ENCODE data around the gene DENND6A.
"Not testable (repeated sequence)": the region's sequence is repeated elsewhere in the genome, so short reads cannot be mapped to it uniquely, and the experiment has no call there.

DENND6A gene

DNA sequence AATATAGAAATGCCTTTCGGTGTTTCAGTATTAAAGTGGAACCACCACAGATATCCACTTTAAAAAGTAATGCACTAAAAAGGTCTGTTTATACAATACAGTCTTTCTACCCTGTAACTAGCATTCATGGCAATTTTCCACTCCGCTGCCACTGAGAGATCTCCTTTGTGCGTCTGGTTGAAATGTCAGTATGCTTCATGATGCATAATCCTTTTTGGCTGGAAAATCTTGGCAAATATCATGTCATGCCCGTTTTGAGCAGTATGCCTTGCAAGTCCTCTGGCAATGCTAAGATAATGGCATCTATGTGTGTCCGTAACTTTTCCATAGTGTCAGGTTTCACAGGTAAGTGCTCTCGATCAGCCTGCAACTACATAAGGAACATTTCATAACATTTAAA, 64.9 kb downstream of the DENND6A start:
- DNase-seq = no peak

- DNase-seq = no peak
Measured at GRCh38 chr3:57624801-57625200, 68.1 kb downstream of the DENND6A start.

DNA sequence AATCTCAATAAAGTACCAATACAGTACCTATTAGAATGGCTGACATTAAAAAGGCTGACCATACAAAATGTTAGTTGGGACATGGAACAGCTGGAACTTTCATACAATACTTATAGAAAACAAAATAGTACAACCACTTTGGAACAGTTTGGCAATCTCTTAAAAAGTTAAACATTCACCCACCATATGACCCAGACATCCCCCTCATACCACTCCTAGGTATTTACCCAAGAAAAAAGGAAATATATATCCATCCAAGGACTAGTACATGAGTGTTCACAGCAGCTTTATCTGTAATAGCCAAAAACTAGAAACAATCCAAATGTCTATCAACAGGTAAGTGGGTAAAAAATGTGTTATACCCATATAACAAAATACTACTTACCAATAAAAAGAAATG, 70.5 kb downstream of the DENND6A start:
- DNase-seq = no peak

- no peak for DNase-seq
Measured at GRCh38 chr3:57617739-57618138, 75.1 kb downstream of the DENND6A start.

GRCh38 chr3:57616233-57616632, 76.6 kb downstream of the DENND6A start:
- DNase-seq = no peak

DNA sequence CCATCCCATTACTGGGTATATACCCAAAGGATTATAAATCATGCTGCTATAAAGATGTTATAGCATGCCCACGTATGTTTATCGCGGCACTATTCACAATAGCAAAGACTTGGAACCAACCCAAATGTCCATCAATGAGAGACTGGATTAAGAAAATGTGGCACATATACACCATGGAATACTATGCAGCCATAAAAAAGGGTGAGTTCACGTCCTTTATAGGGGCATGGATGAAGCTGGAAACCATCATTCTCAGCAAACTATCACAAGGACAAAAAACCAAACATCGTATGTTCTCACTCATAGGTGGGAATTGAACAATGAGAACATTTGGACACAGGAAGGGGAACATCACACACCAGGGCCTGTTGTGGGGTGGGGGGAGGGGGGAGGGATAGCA, 81.0 kb downstream of the DENND6A start:
- DNase-seq = not testable (repeated sequence)

GRCh38 chr3:57605683-57606082, 87.2 kb downstream of the DENND6A start:
- no peak for DNase-seq

- no peak for DNase-seq
Measured at GRCh38 chr3:57604971-57605370, 87.9 kb downstream of the DENND6A start.

- no peak for DNase-seq
Measured at GRCh38 chr3:57600195-57600594, 92.7 kb downstream of the DENND6A start.

DNA sequence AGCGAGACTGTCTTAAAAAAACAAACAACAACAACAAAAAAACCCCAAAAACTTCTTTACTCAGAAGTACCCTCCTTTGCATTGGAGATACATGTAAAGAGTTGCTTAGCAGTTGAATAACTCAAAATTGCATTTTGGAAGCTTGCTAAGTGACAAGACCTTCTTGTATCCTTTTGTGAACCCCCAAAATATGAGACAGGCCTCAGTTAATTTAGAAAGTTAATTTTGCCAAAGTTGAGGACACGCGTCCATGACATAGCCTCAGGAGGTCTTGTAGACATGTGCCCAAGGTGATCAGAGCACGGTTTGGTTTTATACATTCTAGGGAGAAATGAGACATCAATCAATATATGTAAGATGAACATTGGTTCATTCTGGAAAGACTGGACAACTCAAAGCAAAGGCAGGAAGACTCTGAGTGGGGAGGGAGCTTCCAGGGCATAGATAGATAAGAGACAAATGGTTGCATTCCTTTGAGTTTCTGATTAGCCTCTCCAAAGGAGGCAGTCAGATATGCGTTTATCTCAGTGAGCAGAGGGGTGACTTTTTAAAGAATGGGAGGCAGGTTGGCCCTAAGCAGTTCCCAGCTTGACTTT, 94.0 kb downstream of the DENND6A start:
- no peak for DNase-seq

DNA sequence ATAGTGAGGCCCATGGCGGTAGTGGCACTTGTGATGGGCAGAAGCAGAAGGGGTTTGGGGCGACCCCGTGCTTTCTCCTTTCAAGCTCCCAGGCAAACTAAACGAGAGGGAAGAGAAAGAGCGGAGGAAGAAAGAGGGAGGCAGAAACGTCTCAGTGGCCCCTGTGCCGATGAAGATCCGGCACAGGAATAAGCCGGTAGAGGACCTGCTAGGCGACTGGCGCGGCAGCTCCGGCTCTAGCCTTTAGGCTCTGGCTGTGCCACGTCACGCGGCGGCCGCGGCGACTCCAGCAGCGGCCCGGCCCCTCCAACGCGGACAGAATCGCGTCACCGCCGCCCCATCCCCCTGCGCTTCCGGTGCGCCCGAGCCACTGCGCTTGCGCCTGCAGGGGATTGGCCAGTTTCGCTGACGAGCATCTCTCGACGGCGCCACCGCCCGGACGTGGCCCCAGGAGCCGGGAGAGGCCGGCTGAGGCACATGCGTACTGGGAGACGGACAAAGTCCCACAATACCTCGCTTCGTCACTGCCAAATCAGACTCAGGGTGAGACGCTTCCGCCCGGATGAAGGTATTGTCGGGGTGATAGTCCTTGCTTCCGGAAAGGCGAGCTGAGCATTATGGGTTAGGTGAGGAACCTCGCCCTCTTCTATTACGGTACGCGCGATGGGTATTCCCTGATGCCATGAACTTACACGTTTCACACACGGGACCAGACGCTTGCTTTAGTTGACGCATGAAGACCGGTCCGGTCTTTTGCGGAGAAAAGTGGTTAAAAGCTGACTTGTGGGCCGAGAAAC, 95.6 kb downstream of the DENND6A start, which contains the start of gene ARF4:
Gene ARF4, minus strand, starts transcription at position 218 of the 797 bp plus-strand sequence. Its CDS starts 204 bp downstream, at position 14.
- DNase-seq = peak; percentile 100

GRCh38 chr3:57596495-57597126, 96.3 kb downstream of the DENND6A start:
- DNase-seq = peak; percentile 95

DNA sequence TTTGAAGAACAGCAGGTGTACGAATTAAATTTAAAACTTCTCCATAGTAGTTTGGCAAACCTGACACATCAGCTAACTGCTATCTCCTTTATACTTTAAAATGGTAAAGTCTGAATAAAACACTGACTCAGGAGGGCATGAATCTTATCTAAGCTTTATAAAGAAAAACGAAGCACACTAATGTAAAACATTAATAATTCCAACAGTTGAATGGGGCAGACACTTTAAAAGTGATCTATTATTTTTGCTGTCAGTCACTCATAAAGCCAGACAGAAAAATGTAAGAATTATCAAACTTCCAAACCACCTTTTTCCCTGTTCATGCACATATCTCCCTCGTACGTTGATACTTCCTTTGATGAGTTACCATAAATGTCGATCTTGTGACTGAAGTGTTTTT, 98.3 kb downstream of the DENND6A start:
- DNase-seq = no peak

GRCh38 chr3:57594144-57594543, 98.7 kb downstream of the DENND6A start:
- no peak for DNase-seq

GRCh38 chr3:57592306-57592705, 100.6 kb downstream of the DENND6A start:
- DNase-seq = no peak

- DNase-seq = no peak
Measured at GRCh38 chr3:57587905-57588304, 105.0 kb downstream of the DENND6A start.

DNA sequence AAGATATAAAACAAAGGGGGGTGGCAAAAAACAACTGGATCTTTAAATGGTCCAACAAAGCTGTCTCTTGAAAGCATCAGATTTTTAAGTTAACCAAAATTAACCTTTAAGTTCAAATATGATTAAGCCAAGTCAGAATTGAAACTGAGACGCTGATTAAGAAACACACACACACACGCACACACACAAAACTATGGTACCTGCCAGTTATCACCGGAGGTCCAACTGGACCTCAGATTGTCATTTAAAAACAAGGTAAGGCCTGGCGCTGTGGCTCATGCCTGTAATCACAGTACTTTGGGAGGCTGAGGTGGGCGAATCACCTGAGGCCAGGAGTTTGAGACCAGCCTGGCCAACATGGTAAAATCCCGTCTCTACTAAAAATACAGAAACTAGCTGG, 106.1 kb downstream of the DENND6A start:
- no peak for DNase-seq

- no peak for DNase-seq
Measured at GRCh38 chr3:57583544-57583943, 109.3 kb downstream of the DENND6A start.

- DNase-seq = no peak
Measured at GRCh38 chr3:57582474-57583168, 110.3 kb downstream of the DENND6A start.

DNA sequence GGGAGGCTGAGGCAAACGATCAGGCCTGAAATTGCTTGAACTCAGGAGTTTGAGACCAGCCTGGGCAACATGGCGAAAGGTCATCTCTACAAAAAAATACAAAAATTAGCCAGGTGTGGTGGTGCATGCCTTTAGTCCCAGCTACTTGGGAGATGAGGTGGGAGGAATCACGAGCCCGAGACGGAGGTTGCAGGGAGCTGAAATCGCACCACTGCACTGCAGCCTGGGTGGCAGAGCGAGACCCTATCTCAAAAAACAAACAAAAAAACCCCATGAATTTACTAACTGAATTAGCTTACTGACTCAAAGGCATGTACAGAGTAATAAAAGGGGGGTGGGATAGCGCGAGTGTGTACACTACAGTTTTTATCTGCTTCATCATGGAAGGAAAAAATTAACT, 115.1 kb downstream of the DENND6A start:
- DNase-seq = no peak

GRCh38 chr3:57575966-57576626, 116.8 kb downstream of the DENND6A start:
- no peak for DNase-seq
